Epithelial cell of proximal tubule (primary cell): ENCODE data around the gene TEDC2. TPM values are rescaled to one million over a fixed set of nuclear protein-coding genes. Genes with fewer than 3 reads are reported as not detected.

ENCODE experiments used
- DNase-seq: peaks from one replicate; pipeline ENCODE4 v3.0.0-alpha.2; 2011; ENCODE audit warnings: low read depth
- H3K4me3 ChIP-seq: 2 replicates; pipeline ENCODE4 v1.5.1; 2011; ENCODE audit warnings: low read depth, mild to moderate bottlenecking, low read length
- CTCF ChIP-seq: conservative IDR thresholded peaks from 2 replicates; pipeline ENCODE4 v1.5.1; 2012; ENCODE audit warnings: low read depth, mild to moderate bottlenecking, low read length
- total RNA-seq: library from RNA; depleted of rRNA; stranded (reverse); fragments of >200 nt; gene quantifications from 2 replicates; pipeline ENCODE4 v1.2.3, GENCODE V29; 2015

The TEDC2 gene
- total RNA-seq, 1 donor from 2014 or later: 26.0 TPM

- TF ChIP-seq CTCF: peak; percentile 28
- peak overlapping the region; percentile 84 for H3K4me3 ChIP-seq
- no peak for DNase-seq
Measured at GRCh38 chr16:2473999-2474876, 14.3 kb downstream of the TEDC2 start.

GRCh38 chr16:2474877-2475412, 15.0 kb downstream of the TEDC2 start, which contains the start of gene TBC1D24:
TBC1D24 (plus strand) TSS chr16:2475127; CDS start chr16:2496149, 21,022 bp downstream.
- no peak for TF ChIP-seq CTCF
- DNase-seq: no peak
- H3K4me3 ChIP-seq: peak within 1 kb of the TSS; percentile 84

DNA sequence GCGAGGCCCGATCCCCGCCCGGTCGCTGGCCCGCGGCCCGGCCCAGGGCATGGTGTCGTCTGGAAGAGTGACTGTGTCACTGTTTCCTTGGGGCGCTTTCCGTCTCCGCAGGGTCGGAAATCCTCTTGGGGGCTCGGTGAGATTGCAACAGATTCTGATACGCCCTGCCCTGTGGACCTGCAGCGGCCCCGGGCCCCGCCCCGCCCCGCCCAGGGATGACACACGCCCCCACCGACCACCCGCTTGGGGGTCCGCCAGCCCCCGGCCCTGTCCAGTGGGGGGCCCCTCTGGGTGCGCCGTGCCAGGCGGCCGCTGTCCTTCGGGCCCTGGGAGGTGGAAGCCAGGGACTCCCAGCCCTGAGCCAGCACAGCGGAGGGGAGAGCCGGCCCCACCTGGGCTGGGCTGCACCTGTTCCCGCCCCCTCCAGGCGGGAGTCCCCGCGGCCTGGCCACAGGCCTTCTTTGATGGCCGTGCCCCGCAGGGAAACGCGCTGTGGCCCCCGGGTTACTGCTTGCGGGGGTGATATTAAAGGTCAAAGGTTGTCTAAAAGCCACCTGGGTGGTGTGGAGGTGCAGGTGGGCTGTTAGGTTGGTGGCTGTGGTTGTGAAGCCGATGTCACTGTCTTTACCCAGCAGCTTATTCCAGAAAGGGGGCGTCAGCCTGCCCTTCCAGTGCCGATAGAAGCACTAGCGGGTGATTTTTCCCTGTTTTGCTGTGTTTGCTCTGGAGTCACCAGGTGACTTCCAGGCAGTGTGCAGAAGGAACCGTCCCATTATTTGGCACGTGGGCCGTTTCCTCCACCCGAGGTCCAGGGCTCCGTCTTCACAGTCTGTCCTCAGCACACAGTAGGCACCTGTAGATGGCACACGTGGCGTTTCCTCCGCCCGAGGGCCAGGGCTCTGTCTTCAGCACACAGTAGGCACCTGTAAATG, 15.8 kb downstream of the TEDC2 start:
- DNase-seq: no peak
- peak overlapping the region; percentile 84 for H3K4me3 ChIP-seq
- no peak for TF ChIP-seq CTCF

DNA sequence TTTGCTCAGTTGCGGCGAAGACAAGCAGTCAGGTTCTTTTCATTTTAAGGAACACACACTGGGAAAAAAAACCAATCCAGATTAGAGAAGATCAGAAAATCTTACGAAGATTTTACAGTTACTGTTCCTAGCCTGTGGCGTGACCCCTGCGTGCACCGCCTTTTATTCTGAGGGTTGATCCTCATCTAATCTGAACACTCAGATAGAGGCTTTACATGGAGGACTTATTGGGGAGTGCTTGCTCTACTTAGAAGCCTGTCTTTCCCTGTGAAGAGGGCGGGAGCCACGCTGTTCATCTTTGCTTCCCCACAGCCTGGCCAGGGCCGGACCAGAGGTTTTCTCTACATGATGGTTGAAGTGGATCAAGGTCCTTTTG, 16.4 kb downstream of the TEDC2 start:
- no peak overlapping the region for H3K4me3 ChIP-seq
- TF ChIP-seq CTCF: no peak
- no peak for DNase-seq

- no peak for DNase-seq
- no peak for TF ChIP-seq CTCF
- H3K4me3 ChIP-seq: no peak overlapping the region
Measured at GRCh38 chr16:2476741-2477140, 16.8 kb downstream of the TEDC2 start.

GRCh38 chr16:2477327-2477726, 17.4 kb downstream of the TEDC2 start:
- H3K4me3 ChIP-seq: no peak overlapping the region
- DNase-seq: no peak
- TF ChIP-seq CTCF: no peak
